Activated T-cell treated with anti-CD3 and anti-CD28 coated beads for 4 hours (primary cell): Measurements from ENCODE around the gene NABP2.
"Not testable (repeated sequence)": the region's sequence is repeated elsewhere in the genome, so short reads cannot be mapped to it uniquely, and the experiment has no call there.

ENCODE experiments used
- DNase-seq: peaks from one replicate; pipeline ENCODE4 v3.0.0-alpha.2; 2020

Gene NABP2

DNA sequence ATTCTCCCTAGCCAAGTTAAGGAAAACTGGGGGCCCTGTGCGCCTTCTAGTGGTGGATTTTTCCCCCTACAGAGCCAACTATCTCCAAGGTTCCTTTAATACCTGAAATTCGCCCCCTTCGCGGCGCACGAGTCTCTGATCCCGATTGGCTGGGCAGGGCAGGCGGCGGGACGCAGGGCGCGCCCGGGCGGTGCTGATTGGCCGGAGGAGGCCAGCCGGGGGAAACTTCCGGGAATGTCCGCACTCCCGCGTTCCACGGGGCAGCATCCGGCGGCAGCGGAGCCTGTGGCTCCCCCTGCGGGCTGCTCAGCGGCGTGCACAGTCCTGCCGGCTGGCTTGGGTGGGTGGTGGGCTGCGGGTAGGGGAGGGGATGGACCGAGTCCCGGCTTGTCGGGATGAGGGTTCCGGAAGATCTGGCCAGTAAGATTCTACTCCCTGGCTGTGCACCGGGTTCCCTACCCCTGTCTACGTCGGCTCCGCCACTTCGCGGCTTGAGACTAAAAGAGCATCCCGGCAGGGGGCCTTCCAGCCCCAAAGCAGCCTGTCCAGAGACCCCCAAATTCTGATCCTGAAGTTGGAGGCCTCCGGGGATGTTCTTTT is at the start of gene NABP2:
Gene NABP2, plus strand, starts transcription at position 241 of the 600 bp plus-strand sequence. CDS start 515 bp downstream, outside the sequence.
- peak; percentile 75 for DNase-seq

DNA sequence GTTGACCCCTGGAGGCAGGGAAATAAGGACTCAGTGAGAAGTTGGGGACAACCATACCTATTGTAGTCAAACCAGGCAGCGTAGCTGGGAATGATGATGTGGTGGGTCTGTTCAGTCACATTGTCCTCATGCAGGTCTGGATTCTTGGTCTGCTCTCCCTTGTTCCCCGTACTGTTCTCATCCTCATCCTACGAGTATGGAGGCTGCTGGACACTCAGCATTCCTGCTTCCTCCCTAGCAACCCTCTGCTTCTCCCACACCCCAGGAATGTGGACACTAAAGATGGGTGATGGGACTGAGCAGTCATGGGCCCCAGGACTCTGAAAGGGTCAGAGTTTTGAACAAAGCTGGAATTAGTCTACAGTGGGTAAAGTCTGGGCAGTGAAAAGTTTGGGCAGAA is 45.8 kb upstream of the NABP2 start:
- no peak for DNase-seq

GRCh38 chr12:56186957-56187356 is 37.2 kb upstream of the NABP2 start:
- DNase-seq = no peak

GRCh38 chr12:56188131-56188777 is 35.9 kb upstream of the NABP2 start:
- no peak for DNase-seq

DNA sequence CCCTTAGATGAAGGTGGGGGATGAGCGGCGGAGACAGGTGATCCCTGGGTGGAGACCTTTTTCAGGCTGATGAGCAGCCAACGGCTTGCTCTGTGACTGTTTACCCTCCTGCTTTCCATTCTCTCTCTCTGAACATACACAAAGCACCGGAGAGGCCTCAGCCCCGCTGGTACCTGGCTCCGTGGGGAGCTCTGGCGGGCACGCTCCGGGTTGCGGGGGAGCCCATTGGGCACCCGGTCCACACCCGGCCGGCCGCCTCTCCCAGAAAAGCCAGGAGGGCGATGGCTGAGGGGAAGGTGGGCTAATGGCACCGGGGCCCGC is 35.4 kb upstream of the NABP2 start:
- peak; percentile 0 for DNase-seq

- peak; percentile 70 for DNase-seq
Measured at GRCh38 chr12:56189099-56189917, 34.8 kb upstream of the NABP2 start, which contains the start of gene SMARCC2. Gene SMARCC2, minus strand, starts transcription at chr12:56189483. Its CDS starts 22 bp downstream, at chr12:56189461.

GRCh38 chr12:56189918-56190694 is 34.0 kb upstream of the NABP2 start:
- peak; percentile 76 for DNase-seq

DNA sequence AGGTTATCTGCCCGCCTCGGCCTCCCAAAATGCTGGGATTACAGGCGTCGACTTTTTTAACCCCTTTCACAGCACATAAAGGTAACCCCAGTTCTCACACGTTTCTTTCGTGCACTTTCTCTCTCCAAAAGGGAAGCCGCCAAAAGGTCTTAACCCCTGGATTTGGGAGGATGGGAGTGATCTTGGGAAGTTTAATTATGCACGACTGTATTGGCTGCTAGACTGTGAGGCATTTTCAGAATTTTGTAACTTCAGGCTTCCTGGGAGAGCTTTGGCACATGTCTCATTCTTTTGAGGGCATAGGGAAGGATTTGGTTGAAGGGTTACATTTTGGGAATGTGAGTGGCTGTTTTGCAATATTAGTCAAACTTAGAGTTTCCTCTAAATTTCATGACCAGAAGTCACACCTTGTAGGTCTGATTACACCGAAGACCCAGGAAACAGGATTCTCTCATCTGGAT is 33.4 kb upstream of the NABP2 start:
- no peak for DNase-seq

GRCh38 chr12:56192582-56192981 is 31.6 kb upstream of the NABP2 start:
- no peak for DNase-seq

- DNase-seq = peak; percentile 73
Measured at GRCh38 chr12:56193025-56193578, 31.0 kb upstream of the NABP2 start.

- not testable (repeated sequence) for DNase-seq
Measured at GRCh38 chr12:56196818-56197550, 27.2 kb upstream of the NABP2 start.

DNA sequence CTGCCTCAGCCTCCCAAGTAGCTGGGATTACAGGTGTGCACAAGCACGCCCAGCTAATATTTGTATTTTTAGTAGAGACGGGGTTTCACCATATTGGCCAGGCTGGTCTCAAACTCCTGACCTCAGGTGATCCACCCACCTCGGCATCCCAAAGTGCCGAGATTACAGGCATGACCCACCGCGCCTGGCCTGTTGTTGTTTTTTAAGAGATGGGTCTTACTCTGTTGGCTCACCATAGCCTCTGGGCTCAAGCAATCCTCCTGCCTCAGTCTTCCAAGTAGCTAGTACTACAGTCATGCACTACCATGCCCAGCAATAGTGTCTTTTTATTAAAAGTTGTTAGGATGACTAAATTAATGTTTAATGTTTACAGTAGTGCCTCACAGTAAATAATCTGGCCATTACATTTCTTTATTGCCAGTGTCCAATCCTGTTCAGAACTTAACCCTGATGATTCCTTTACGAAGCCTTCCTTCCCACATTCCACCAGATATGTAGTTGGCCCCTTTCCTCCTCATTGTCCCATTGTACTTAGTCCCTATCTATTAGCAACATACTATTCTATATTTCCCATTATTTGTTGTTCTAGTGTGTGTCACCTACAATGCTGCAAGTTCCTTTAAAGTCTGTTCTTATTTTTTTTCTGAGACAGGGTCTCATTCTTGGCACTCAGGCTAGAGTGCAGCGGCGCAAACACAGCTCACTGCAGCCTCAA is 26.1 kb upstream of the NABP2 start:
- no peak for DNase-seq

GRCh38 chr12:56198836-56199235 is 25.3 kb upstream of the NABP2 start:
- DNase-seq = no peak

DNA sequence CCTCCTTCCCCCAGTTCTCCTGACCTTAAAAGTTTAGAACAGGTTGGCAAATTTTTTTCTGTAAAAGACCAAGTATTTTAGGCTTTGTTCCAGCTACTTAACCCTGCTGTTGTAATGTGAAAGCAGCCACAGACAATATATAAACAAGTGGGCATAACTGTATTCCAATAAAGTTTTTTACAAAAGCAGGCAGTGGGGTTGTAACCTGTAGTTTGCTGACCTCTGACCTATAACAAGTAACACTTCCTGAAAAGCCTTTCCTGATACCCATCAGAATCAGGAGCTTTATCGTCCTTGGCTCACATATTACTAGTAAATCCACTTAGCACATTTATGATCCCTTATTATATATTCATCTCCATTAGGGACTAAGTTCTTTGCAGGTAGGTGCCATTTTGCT is 21.8 kb upstream of the NABP2 start:
- DNase-seq = no peak

DNA sequence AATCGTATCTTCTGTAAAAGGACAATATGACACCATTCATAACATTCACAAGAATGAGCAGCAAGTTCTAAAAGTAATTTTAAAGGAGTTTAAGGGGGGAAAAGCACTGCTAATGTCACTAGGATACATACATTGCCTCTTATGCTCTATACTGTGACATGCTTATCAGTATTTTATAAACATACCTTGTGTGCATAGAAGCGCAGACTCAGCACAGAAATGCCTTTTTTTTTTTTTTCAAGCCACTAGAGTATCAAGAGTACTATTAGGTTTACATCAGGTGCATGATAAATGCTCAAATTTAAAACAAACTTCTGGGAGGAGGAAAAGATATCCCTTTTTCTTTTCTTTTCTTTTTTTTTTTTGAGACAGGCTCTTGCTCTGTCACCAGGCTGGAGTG is 21.3 kb upstream of the NABP2 start:
- no peak for DNase-seq

DNA sequence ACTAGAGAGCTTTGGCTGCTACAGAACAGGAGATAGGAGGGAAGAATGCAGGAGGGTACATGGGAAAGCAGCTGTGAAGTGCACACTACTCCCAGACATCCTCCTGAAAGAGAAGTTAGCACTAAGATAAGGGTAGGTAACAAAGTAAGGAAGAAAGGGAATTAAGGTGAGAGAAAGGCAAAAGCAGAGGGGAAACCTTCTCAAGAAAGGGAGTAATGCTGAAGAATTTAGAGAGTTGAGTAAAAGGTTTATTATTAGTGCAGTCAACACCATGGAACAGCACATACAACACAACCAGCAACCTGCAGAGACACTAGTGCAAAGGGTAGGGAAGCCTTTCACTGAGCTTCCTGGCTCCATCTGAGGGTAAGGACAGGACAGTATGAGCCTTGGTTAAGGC is 19.9 kb upstream of the NABP2 start:
- no peak for DNase-seq

GRCh38 chr12:56205445-56205844 is 18.7 kb upstream of the NABP2 start:
- DNase-seq = no peak

DNA sequence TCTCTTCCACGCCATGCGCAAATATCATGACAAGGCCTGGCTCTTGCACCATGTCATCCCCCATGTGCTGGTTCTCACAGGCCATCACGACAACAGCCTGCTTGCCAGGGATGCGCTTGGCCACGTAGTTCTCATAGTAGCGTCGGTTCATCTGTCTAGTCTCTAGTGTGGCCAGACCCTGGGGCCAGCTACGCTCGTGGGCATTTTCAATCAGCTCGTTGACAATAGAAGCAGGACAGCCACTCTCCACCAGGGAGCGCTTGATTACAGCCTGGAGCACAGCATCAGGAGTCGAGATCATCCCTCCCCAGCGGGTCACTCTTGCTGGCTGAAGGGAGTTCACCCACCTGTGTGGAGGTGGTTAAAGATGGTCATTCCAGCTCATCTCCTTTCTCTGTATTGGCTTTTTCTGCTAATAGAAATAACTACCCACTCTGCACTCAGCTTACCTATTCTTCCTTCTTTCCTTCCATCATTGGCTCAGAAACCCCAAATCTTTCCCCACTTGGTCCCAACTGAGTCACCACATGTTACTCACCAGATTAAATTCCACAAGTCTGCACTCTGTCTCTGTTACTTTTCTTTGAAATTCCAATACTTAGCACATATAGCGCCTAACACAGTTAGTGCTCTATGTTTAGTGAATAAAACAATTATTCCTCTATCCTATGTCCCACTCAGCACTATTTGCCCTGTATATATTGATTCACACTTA is 17.5 kb upstream of the NABP2 start:
- peak; percentile 6 for DNase-seq

DNA sequence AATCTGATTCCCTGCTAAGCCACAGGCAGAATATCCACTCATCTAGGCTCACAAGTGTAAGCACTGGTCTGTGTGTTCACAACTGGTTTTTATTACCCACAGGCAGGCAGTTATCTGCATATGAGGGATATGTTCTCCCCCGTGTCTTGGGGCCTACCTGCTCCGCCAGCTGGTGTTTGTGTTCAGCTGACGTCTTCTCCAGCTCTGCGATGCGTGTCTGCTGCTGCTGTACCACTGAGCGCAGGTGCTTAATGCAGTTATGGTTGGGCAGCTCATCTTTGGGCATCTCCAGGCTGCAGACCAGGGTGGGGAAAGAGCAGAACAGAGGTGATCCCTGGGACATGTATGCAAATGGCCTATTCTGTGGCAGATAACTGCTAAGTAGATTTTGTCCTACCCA is 16.1 kb upstream of the NABP2 start:
- DNase-seq = no peak

DNA sequence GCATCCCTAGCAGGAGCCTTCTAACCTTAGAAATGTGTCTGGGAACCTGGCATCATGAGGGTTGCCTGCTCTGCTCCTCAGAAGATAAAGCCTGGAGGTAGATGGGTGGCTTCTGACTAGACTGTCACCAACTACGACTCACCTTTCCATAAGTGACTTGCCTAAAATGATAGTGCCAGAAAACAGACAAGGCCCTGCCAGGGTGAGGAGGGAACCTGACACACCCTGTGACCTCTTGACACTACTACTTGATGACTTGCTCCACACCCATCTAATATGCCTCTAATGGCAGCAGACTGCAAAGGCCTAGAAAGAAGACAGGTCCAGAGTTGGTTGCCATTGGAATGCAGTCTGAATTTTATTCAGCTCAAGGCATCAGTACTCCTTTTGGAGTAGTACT is 11.8 kb upstream of the NABP2 start:
- DNase-seq = no peak

DNA sequence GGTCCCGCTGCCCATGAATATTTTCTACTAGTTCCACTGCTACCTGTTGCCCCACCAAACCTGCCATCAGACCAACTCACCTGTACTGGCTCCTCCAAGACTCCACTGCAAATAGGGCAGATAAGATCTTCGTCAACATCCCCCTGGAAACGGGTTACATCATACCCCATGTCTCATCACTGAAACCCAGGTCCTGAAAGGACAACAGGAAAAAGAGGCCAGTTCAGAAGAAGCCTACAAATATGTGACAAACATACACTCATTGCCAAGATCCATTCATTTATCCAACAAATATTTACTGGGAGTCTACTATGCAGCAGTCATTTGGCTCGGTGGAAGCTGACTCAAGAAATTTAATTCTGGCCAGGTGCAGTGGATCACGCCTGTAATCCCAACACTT is 10.3 kb upstream of the NABP2 start:
- DNase-seq = no peak
